ENCODE results near the gene ACBD5. TPM values are rescaled to one million over a fixed set of nuclear protein-coding genes. Genes with fewer than 3 reads are reported as not detected.
"Not testable (repeated sequence)": the region's sequence is repeated elsewhere in the genome, so short reads cannot be mapped to it uniquely, and the experiment has no call there.

The ACBD5 gene, protein sequence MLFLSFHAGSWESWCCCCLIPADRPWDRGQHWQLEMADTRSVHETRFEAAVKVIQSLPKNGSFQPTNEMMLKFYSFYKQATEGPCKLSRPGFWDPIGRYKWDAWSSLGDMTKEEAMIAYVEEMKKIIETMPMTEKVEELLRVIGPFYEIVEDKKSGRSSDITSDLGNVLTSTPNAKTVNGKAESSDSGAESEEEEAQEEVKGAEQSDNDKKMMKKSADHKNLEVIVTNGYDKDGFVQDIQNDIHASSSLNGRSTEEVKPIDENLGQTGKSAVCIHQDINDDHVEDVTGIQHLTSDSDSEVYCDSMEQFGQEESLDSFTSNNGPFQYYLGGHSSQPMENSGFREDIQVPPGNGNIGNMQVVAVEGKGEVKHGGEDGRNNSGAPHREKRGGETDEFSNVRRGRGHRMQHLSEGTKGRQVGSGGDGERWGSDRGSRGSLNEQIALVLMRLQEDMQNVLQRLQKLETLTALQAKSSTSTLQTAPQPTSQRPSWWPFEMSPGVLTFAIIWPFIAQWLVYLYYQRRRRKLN
- total RNA-seq: 44.8 and 61.4 TPM in 2 replicates

DNA sequence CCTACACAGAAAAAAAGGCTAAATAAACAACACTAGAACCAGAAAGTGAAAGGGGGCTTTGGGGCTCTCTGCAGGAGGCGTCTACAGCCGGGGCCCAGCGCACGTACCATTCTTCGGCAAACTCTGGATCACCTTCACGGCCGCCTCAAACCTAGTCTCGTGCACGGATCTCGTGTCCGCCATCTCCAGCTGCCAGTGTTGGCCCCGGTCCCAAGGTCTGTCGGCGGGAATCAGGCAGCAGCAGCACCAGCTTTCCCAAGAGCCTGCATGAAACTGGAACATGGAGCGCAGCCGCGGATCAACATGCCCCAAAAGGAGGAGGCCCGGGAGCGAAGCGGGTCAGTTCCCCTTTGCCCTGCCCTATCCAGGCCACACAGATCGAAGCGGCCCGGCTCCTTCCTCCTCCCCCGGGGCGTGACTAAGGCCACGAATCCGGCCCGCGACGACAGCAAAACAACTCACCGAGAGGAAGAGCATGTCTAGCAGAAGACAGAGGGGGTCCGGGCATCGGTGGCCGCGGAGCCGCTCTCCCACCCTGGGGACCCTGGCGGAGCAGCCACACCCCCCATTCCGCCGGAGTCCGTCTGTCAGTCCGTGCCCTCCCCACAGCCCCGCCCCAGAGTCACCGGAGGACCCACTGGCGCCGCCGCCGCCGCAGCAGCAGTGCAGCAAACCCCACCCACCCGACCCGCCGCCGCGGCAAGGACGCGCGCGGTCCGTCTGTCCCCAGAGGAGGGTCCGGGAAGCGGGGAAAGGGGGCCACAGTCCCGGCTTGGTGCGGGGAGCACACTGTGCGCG lies at the start of gene ACBD5:
ACBD5 (minus strand) TSS at position 586 of the 798 bp plus-strand sequence; CDS start at position 477, 109 bp downstream.
- DNase-seq (ENCODE audit: low read depth): peak; percentile 47

DNA sequence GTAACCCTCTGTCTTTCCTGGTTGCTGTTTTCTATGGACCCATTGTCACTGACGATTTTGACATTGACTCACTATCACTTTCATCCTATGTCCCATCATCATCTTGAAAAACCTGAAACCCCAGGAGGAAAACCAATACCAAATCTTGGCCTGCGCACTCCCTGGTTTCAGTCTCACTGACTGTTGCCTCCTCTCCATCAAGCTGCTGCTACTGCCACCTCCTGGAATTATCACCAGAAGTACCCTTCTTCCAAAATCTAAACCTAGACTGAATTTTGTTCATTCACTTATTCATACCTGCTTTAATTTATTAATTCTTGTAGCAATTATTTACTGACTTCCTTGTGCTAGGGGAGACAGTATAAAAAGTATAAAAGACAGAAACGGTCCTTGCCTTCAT lies 44.5 kb upstream of the ACBD5 start:
- peak; percentile 19 for DNase-seq (ENCODE audit: low read depth)

DNA sequence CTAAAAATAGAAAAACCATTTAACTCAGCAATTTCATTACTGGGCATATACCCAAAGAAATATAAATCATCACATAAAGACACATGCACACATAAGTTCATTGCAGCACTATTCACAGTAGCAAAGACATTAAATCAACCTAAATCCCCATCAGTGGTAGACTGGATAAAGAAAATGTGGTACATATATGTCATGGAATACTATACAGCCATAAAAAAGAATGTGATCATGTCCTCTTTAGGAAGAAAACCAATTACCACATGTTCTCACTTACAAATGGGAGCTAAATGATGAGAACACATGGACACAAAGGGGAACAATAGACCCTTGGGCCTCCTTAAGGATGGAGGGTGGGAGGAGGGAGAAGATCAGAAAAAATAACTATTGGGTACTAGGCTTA lies 36.0 kb upstream of the ACBD5 start:
- DNase-seq (ENCODE audit: low read depth): no peak

DNA sequence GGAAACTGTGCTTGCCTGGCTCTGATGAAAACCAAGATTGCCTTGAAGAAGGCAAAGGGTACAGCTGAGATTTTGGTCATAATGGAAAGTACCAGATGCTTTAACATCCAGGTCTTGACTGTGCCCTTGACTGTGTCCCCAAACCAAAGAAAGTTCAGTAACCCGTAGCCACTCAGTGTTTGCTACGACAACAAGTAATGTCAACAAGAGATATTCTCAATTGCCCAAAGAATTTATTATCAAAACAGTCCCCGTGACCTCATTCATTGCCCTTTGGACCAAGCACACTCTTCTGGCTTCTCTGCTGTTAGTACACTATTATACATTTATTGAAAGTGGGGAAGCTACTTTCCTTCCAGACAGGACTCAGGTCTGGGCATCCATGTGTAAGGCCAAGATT lies 25.4 kb upstream of the ACBD5 start:
- DNase-seq (ENCODE audit: low read depth): not testable (repeated sequence)

DNA sequence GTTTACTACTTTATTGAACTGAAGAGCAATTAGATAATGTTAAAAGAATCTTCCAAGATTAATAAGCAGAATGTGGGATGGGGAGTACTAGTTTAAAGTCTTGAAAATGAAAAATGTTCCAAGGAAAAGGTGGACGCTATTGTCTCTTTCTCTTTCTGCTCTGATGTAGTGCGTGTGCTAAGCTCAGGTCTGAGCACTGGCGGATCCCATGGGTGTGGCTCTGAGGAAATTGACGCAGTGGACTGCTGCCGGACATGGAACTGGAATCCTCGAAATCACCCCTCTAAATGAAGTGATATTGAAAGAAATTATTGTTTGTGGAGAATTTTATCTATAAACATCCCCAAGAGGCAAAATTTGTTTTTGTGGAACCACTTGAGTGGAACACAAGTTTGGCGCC lies 22.2 kb upstream of the ACBD5 start:
- DNase-seq (ENCODE audit: low read depth): not testable (repeated sequence)

DNA sequence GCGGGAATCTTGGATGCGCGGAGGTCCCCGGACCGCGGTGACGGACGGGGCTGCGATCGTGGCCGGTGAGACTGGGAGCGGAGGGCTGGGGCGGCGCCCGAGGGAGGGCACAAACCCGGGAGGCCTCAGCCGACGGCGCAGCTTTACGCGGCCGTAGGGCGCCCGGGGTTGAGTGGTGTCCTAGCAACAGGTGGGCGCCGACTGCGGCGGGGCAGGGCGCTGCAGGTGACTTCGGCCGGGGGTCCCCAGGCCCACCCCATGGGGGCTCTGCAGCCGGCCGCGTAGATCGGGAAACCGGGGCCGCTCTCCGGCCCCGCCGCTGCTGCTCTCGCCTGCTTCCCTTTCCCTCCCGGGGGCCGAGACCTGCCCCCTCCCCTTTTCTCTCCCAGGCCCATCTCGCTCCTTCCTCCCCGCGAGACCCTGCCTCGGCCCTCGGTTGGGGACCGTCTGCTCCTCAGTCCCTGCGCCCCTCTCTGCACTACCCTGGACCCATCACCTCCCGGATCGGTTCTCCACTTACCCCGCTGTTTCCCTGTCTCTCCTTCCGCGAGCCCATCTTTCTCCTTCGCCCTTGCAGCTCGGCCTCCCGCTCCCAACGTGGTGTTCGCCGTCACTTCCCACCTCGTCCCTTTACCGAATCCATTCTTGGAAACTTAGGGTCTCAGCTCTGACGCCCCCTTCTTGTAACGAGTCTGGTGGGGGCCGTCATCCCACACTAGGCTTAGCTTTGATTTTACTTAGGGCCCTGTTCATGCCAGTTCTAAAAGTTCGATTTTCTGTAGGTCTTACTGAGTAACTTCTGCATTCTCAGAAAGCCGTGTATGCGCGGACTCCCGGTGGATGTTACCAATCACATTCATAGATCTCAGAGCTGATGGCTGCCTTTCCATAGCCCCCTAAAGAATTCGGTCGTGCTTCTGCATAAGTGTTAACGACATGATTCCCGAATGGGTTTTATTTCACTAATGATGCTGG lies 18.5 kb upstream of the ACBD5 start:
- DNase-seq (ENCODE audit: low read depth): no peak

DNA sequence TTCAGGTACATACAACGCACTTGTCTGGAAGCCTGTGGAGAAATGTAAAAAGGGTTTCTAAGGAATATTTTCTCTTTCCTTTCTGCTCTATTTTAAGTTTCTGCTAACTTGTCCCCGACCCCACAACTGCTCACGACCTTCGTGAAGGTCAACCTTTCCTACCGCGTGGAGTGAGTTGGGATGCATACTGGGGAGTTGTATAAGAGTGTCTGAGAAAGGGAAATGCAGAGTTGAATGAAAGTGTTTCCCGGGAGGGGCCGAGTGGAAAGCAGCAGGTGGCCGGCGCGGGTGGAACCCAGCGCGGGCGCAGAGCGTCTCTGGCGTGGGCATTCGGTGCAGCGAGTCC lies 17.9 kb upstream of the ACBD5 start:
- DNase-seq (ENCODE audit: low read depth): no peak

DNA sequence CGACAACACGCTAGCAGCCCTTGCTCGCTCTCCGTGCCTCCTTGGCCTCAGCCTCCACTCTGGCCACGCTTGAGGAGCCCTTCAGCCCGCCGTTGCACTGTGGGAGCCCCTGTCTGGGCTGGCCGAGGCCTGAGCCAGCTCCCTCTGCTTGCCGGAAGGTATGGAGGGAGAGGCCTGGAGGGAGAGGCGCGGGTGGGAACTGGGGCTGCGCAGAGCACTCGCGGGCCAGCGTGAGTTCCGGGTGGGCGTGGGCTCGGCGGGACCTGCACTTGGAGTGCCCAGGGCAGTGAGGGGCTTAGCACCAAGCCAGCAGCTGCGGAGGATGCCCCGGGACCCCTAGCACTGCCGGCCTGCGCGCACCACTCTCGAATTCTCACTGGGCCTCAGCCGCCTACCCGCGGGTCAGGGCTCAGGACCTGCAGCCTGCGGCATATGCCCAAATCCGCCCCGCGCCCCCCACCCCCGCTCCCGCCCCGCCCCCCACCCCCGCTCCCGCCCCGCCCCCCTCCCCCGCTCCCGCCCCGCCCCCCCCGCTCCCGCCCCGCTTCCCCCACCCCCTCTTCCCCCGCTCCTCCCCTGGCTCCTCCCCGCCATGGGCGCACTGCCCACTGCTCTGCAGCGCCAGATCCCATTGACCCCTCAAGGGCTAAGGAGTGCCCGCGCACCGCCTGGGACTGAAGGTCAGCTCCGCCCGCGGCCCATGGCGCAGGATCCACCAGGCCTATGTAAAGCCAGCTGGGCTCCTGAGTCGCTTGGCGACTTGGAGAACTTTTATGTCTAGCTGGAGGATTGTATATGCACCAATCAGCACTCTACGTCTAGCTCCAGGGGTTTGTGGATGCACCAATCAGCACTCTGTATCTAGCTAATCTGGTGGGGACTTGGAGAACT lies 15.9 kb upstream of the ACBD5 start:
- DNase-seq (ENCODE audit: low read depth): no peak

DNA sequence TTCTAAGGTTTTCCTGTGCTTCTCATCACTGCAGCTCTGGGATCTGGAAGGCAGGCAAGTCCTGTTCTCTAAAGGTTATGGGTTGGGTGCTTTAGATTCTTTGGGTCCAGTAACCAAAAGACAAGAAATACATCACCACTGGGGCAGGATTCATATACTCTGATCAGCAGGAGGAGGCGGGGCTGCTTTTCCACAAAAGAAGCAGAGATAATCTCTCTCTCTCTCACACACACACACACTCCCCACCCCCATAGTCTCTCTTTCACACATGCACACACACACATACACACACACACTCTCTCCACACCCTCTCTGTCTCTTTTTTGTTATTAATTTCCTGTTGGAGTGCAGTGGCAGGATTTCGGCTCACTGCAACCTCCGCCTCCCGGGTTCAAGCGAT lies 13.0 kb upstream of the ACBD5 start:
- DNase-seq (ENCODE audit: low read depth): no peak

DNA sequence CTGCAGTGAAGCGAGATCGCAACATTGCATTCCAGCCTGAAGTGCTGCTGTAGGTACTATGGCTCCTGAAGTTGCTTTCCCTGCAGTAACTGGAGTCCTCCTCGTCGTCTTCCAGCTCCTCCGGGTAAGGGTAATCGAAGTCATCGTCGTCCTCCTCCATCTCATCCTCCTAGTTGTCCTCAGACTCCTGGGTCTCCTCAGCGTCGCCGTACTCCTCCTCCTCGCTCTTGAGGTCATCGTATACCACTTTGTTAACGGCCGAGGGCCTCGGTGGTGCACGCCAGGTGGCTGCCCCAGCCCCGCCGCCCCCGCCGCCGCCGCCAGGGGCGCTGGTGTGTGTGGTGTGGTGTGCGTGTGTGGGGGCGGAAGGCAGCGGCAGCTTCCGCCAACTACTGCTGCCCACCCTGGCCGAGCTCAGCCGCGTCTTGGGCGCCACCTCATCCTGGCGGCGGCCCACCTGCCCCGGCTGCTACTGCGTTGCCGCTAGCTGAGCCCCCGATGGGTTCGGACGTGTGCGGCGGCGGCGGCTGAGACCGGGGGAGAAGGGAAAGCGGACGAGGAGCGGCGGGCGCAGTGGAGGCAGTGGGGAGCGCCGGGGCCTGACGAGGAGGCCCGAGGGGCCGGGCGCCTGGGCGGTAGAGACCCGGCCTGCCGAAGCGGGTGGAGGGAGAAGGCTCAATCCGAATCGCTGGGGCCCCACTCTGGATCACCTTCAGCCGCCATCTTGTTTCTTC lies 11.8 kb upstream of the ACBD5 start:
- DNase-seq (ENCODE audit: low read depth): peak; percentile 20

DNA sequence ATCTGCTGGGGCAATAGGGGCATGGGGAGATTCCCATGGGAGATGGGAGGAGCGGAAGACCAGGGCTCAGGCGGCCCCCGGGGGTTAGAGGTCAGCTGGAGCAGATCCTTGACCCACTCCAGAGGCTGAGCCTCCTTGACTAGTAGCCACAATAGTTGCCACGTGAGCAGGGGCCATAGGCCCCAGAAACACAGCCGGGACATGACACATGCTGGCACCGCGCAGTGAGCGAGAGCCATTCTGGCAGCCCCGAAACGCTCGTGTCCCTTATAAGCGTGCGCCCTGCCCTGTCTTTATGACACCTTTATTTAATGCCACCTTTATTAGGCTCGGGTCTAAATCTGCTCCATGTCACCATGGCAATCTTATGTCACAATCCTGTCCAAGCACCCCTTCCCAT lies 11.0 kb upstream of the ACBD5 start:
- DNase-seq (ENCODE audit: low read depth): no peak

DNA sequence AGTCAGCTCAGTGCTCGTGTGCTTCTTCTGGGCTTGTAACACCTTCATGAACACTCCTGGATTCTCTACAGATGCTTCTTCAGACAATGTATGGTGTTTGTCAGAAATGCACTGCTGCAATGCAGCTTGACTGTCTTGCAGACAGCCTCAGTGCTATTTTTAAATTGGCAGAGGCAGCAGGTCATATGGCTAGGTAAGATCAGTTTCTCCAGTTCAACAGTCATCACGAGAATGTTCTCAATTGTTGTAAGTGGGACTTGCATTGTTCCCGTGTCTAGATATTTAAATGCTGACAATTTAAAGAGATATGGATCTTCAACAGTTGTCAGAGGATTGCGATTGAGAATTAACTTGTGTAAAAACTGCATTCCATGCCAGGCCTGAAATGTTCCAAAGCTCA lies 7.6 kb upstream of the ACBD5 start:
- DNase-seq (ENCODE audit: low read depth): no peak

DNA sequence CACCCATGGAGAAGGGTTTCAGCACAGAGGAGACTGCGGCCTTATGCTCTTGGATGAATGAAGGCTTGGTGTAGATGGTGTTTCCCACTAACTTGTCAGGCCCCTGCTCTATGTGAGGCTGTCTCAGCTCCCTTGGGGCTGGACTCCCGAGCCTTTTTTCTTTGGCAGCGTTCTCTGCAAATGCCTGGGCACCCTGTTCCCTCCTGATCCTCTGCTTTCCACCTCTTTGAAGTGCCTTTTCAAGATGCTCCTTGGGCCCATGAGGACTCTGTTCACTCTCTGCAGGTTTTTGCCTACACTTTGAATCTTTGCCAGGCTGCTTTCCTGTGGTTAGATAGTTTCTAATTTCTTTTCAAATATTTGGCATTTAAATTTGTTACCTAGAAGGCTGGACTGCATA lies 6.8 kb upstream of the ACBD5 start:
- no peak for DNase-seq (ENCODE audit: low read depth)

DNA sequence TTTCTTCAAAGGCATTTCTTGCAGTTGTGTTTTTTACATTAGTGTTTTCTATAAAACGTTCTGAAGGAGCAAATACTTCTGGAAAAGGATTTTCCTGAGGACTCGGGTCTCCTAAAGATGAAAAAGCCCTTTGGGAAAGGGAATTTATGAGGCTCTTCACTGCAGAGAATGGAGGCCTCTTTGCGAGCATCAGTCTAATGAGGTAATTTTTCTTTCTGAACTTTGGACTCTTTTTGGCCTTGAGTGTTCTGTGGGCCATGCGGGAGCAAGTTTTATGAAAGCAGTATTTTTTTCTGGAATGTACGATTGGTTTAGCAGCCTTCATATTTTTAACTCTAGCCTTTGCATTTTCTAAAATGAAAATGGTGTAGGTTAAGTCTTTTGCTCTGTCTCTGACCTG lies 6.4 kb upstream of the ACBD5 start:
- DNase-seq (ENCODE audit: low read depth): no peak

DNA sequence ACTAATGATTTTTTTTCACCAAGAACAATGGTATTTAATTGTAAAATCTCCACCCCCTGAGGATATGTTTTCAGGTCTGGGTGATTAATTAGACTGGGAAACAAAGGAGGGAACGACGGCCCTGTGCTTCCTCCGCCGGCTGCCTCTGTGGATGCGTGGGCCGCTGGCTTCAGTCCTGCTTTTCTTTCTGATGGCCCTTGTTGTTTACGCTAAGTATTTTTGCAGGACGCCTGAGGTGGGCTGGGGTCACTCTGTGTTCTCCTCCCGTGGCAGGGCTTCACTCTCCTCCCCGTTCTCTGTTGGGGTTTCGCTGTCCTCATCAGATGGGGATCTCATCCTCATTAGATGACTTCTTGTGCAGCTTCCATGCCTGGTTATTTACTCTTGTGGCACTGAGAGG lies 5.2 kb upstream of the ACBD5 start:
- DNase-seq (ENCODE audit: low read depth): no peak

DNA sequence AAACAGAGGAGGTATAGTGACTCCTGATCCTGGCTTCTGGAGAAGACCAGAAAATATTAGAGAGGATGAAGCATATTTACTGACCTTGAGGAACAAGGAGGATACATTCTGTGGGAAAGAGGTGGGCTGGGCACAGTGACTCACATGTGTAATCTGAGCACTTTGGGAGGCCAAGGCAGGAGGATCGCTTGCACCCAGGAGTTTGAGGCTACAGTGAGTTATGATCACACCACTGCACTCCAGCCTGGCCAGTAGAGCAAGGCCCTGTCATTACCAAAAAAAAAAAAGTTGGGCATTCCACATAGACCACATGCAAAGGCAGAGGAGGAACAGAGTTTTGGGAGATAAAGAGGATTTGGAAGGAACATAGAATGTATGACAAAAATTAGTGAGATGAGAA lies 4.4 kb upstream of the ACBD5 start:
- no peak for DNase-seq (ENCODE audit: low read depth)

DNA sequence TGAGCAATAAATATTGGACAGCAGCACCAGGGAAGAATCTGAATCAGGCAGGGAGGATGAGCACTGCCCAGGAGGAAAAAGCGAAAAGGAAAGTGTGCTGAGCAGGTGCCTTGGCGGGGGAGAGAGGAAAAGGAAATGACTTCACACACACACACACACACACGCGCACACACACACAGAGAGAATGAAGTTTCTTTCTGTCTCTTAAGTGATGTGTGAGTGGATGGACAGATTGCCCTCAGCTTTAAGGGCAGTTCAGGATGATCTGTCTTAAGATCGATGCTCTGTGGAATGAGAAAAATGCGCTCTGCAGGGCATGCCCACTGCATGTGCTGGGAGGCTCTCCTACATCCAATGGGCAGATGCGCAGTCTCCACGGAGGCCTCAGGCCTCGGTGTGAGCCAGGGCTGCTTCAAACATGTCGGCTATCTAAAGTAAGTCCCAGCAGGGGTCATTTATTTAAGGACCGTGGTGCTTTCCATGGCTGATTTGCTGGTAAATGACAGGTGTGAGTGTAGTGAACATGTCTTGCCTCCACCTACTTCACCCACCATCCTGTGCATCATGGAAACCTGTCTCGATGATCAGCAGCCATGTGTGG lies 2.5 kb upstream of the ACBD5 start:
- peak; percentile 71 for DNase-seq (ENCODE audit: low read depth)

DNA sequence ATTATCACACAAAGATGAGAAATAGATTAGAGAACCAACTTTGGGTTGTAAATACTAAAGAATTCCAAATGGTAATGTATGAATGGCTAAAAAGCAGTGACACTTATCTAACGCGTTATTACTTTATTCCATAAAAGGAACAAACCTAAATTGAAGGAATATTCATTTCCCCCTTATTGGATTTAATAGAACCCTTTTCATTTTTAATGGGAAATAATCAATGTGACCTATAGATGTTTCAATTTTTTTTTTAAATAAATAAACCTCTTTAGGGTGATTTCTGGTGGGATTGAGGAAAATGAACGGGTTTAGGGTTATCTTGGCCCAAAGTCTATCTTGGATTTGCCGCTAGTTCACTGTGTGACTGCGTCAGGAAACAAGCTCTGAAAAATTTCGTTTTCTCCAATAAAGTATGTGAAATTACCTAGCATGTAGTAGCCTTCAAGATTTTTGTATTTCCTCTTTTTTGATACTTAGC lies 1.9 kb upstream of the ACBD5 start:
- no peak for DNase-seq (ENCODE audit: low read depth)

DNA sequence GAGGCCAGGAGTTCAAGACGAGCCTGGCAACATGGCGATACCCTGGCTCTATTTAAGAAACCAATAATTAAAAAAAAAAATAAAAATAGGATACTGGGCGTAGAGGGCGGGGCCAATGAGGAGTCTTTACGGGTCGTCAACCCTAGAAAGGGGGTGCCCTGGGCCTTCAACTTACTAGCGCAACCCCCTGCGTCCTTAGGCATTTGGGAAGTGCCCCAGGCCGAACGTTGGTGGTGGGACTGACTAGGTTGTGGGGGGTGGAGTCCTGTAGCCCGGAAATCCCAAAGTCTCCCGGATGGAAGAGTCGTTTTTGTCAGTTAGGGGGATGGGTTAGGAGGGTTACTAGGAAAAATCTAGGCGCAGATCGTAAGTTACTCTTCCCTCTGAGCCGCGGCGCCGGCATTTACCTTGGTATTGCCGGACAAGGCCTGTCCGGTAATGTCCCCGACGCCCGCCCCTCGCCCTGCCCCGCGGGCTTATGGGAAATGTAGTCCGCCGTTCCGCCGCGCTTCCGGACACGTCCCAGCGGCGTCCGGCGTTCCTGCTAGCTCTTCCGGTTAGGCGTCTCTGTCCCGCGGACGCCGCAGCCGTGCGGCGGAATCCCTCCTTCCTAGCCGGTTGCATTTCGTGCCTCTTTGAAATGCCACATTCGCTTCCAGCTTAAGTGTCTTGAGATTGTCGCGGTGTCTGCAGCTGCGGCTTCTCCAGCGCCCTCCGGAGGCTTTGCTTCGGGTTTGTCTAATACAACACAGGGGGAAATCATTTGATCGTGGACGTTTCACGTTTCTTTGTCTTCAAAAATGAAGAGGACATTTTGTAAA lies 1.3 kb upstream of the ACBD5 start:
- peak; percentile 85 for DNase-seq (ENCODE audit: low read depth)

All from renal cortical epithelial cell (primary cell).